Thoracic aorta (tissue), 2 donors: ENCODE data around the gene TENM4. TPM values are rescaled to one million over a fixed set of nuclear protein-coding genes. Genes with fewer than 3 reads are reported as not detected.

Experiments
- ATAC-seq: fragments of 150-250 bp; one replicate; pipeline ENCODE4 v1.8.0; 2017; ENCODE audit warnings: low read depth; ENCODE audit not compliant: insufficient number of reproducible peaks, low FRiP score
- DNase-seq: peaks from one replicate; pipeline ENCODE4 v3.0.0-alpha.2; 2020; ENCODE audit warnings: low spot score
- H3K27ac ChIP-seq, 2 donors: fragments of 200-600 bp; sonication (generic); 1 replicate in 1 of 2; 2 replicates in 1 of 2; pipeline ENCODE4 v1.5.1; 2016; ENCODE audit warnings: mild to moderate bottlenecking in 2 of 2, moderate library complexity in 2 of 2
- H3K27me3 ChIP-seq: fragments of 200-600 bp; sonication (generic); replicated peaks from 2 replicates; pipeline ENCODE4 v1.6.0; 2016; ENCODE audit warnings: mild to moderate bottlenecking; ENCODE audit not compliant: insufficient read depth
- H3K36me3 ChIP-seq: fragments of 200-600 bp; sonication (generic); one replicate; pipeline ENCODE4 v1.5.1; 2016
- H3K4me1 ChIP-seq, 2 donors: fragments of 200-600 bp; sonication (generic); 1 replicate in 1 of 2; 2 replicates in 1 of 2; pipeline versions ENCODE4 v1.5.1 to v1.6.0; 2016; ENCODE audit warnings: low read depth in 2 of 2, mild to moderate bottlenecking in 1 of 2; ENCODE audit not compliant: control insufficient read depth in 1 of 2
- H3K4me3 ChIP-seq: fragments of 200-600 bp; sonication (generic); 2 replicates; pipeline ENCODE4 v1.5.1; 2016; ENCODE audit warnings: mild to moderate bottlenecking
- H3K9me3 ChIP-seq: fragments of 200-600 bp; sonication (generic); 2 replicates; pipeline ENCODE4 v1.5.1; 2016
- total RNA-seq, 2 donors: library from RNA; depleted of rRNA; stranded (reverse); fragments of >200 nt; gene quantifications; one replicate each; pipeline versions ENCODE4 v1.1.0 to v1.2.3, GENCODE V29; 2016
- TF ChIP-seq, protein P1 (sequence below): fragments of 200-600 bp; sonication (generic); IDR thresholded peaks from one replicate; pipeline ENCODE4 v1.5.1; 2019; ENCODE audit warnings: antibody characterized with exemption

TENM4 gene
- total RNA-seq, 2 donors from 2014 or later = 6.1 to 13.3 TPM

DNA sequence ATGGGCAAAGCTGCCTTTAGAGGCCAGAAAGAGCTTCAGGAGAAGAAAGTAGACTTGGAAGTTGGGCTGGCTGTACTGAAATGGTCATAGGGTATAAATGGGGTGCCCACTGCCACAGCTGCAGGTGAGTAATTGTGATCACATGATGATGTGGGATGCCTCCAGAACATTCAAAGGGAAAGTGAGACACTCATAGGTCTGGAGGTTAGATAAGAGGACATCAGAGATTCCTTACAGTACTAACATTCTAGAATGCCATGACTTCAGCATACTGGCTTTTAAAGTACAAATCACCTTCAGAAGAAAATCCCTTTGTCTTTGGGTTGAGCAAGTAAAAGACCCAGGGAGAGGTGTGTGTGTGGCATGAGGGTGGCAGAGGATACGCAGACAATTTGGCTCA lies 419.2 kb downstream of the TENM4 start:
- DNase-seq = no peak
- TF ChIP-seq, protein P1, sequence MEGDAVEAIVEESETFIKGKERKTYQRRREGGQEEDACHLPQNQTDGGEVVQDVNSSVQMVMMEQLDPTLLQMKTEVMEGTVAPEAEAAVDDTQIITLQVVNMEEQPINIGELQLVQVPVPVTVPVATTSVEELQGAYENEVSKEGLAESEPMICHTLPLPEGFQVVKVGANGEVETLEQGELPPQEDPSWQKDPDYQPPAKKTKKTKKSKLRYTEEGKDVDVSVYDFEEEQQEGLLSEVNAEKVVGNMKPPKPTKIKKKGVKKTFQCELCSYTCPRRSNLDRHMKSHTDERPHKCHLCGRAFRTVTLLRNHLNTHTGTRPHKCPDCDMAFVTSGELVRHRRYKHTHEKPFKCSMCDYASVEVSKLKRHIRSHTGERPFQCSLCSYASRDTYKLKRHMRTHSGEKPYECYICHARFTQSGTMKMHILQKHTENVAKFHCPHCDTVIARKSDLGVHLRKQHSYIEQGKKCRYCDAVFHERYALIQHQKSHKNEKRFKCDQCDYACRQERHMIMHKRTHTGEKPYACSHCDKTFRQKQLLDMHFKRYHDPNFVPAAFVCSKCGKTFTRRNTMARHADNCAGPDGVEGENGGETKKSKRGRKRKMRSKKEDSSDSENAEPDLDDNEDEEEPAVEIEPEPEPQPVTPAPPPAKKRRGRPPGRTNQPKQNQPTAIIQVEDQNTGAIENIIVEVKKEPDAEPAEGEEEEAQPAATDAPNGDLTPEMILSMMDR = no peak
- H3K36me3 ChIP-seq = no peaks in the 10 kb centered on the region

DNA sequence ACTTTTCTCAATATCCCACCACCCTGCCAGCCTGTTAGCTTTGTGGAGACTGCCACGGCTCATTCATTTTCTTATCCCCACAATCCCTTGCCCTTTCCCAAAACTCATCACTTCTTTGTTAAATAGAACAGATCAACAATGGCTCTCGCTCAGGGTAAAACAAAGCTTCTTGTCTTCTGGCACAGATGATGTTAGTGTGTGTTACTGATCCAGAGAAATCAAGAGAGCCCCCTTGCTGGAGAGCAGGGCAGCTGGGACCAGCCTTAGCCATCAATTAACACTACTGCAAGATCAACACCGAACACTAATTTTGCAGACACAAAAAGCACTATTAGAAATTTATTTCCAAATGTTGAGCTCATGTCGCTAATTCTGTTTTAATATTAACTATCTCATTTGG lies 420.9 kb downstream of the TENM4 start:
- H3K27ac ChIP-seq = no peak overlapping the region
- DNase-seq = no peak
- H3K9me3 ChIP-seq = no peaks in the 10 kb centered on the region
- H3K4me3 ChIP-seq = no peak overlapping the region
- TF ChIP-seq, protein P1 = no peak
- no peaks in the 10 kb centered on the region for H3K36me3 ChIP-seq
- H3K4me1 ChIP-seq = no peaks in the 10 kb centered on the region
- H3K27me3 ChIP-seq = no peaks in the 10 kb centered on the region
- no peak for ATAC-seq

More for the DNA sequence above, 419.2 kb downstream of the TENM4 start:
- Histone ChIP-seq H3K27me3 (no peaks in the 10 kb centered on the region), H3K4me1 (no peaks in the 10 kb centered on the region), H3K4me3 (no peak overlapping the region), H3K9me3 (no peaks in the 10 kb centered on the region), H3K27ac (no peak overlapping the region)
- ATAC-seq = no peak

DNA sequence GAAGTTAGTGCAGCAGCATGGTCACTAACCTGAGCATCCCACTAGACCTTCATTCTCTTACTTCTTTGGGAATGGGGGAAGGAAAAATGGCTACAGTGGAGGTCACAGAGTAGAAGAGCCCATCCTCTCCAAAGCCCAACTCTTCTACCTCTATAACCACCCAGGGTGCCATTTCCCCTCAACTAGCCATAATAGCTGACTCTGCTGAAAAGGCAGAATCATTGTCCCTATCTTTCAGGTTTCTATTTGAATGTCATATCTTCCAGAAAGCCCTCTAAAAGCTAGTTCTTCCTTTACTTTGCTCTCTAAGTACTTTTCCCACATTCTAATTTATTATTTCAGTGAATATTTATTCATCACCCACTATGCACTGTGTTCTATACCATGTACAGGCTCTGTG lies 421.6 kb downstream of the TENM4 start:
- Histone ChIP-seq H3K36me3 (no peaks in the 10 kb centered on the region), H3K4me3 (no peak overlapping the region), H3K27me3 (no peaks in the 10 kb centered on the region), H3K9me3 (no peaks in the 10 kb centered on the region), H3K4me1 (no peaks in the 10 kb centered on the region), H3K27ac (no peak overlapping the region)
- DNase-seq (no peak), ATAC-seq (no peak)
- TF ChIP-seq, protein P1 = no peak

DNA sequence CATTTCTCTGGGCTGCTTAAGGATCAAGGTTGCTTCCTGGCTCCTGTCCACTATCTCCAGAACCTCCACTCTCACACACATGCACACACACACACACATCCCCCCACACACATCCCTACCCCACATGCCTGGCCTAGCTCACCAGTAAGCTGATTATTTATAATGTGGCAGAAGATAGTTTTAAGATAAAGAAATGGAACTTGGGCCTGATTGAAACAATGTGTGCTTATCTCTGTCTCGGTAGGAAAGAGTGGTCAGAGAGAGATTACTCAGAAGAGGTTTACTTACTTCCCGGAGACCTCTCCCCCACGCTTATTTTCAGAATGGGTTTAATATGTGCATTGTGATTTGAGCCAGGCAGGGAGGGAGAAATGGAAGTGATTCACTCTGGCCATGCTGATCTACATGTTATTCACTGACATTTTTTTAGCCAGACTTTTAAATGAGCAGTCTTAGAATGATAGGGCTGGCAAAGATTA lies 422.4 kb downstream of the TENM4 start:
- Histone ChIP-seq H3K4me1 (no peaks in the 10 kb centered on the region), H3K36me3 (no peaks in the 10 kb centered on the region), H3K27ac (no peak overlapping the region), H3K9me3 (no peaks in the 10 kb centered on the region), H3K27me3 (no peaks in the 10 kb centered on the region), H3K4me3 (no peak overlapping the region)
- DNase-seq (no peak), ATAC-seq (no peak)
- TF ChIP-seq, protein P1 = no peak

DNA sequence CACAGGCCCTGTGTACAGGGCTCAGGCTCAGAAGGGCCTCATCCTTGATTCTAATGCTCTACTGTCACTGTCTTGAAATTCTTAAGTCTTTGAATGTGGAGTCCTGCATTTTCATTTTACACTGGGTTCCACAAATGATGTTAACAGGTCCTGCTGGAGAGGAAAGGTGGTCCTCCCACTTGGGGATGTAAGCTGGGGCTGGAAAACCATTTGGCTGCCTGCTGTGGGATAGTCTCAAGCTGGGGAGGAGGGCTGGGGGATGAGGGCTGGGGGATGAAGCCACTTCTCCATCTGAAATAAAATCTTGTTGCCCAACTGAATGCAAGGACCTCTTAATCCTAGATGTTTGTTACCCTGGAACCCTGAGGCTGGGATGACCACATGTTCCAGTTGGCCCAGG lies 423.0 kb downstream of the TENM4 start:
- Histone ChIP-seq H3K27ac (no peak overlapping the region), H3K4me3 (no peak overlapping the region)

More for the DNA sequence above, 423.0 kb downstream of the TENM4 start:
- H3K27me3 ChIP-seq = no peaks in the 10 kb centered on the region
- H3K9me3 ChIP-seq = no peaks in the 10 kb centered on the region
- ATAC-seq = no peak
- no peak for DNase-seq
- H3K4me1 ChIP-seq = no peaks in the 10 kb centered on the region
- TF ChIP-seq, protein P1 = no peak
- no peaks in the 10 kb centered on the region for H3K36me3 ChIP-seq
